GM06990 (cell line): ENCODE results near the gene ZNF536.

Experiments used
- DNase-seq: peaks from one replicate; pipeline ENCODE4 v3.0.0-alpha.2; 2011; ENCODE audit not compliant: insufficient read length; ENCODE audit errors: extremely low read depth
- H3K27me3 ChIP-seq: replicated peaks from 2 replicates; pipeline ENCODE4 v1.6.0; 2011; ENCODE audit warnings: low read length; ENCODE audit not compliant: control insufficient read depth, insufficient read depth
- H3K36me3 ChIP-seq: 2 replicates; pipeline ENCODE4 v1.5.1; 2011; ENCODE audit warnings: low read length; ENCODE audit not compliant: control insufficient read depth, insufficient read depth
- H3K4me3 ChIP-seq: replicated peaks from 2 replicates; pipeline ENCODE4 v1.5.1; 2011; ENCODE audit warnings: low read depth, mild to moderate bottlenecking, control low read depth, low read length
- TF ChIP-seq, protein P1 (sequence below): IDR thresholded peaks from 2 replicates; pipeline ENCODE4 v1.5.1; 2011; ENCODE audit warnings: low read length, control low read depth, mild to moderate bottlenecking, inconsistent platforms; ENCODE audit not compliant: insufficient read depth, poor library complexity, severe bottlenecking

The ZNF536 gene

DNA sequence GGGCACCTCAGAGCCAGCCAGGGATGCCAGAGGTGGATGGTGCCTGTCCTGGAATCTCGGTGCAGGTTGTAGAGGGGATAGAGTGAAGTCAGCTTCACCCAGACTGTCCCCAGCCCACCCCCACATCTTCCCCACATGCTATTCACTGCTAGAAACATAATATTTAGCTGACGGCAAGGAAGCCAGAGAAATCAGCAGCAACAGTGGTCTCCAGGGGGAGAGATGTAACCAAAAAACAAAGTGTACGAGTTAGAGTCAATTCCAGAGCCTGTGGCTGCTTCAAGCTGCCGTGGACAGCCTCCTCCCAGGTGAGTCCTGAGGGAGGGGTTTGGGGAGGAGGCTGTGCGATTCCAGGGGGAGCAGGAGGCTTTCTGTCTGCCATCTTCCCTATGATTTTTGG is 97.6 kb downstream of the ZNF536 start:
- Histone ChIP-seq H3K4me3 (no peak overlapping the region), H3K36me3 (no peaks in the 10 kb centered on the region), H3K27me3 (no peaks in the 10 kb centered on the region)
- DNase-seq = no peak
- TF ChIP-seq, protein P1, sequence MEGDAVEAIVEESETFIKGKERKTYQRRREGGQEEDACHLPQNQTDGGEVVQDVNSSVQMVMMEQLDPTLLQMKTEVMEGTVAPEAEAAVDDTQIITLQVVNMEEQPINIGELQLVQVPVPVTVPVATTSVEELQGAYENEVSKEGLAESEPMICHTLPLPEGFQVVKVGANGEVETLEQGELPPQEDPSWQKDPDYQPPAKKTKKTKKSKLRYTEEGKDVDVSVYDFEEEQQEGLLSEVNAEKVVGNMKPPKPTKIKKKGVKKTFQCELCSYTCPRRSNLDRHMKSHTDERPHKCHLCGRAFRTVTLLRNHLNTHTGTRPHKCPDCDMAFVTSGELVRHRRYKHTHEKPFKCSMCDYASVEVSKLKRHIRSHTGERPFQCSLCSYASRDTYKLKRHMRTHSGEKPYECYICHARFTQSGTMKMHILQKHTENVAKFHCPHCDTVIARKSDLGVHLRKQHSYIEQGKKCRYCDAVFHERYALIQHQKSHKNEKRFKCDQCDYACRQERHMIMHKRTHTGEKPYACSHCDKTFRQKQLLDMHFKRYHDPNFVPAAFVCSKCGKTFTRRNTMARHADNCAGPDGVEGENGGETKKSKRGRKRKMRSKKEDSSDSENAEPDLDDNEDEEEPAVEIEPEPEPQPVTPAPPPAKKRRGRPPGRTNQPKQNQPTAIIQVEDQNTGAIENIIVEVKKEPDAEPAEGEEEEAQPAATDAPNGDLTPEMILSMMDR = no peak

DNA sequence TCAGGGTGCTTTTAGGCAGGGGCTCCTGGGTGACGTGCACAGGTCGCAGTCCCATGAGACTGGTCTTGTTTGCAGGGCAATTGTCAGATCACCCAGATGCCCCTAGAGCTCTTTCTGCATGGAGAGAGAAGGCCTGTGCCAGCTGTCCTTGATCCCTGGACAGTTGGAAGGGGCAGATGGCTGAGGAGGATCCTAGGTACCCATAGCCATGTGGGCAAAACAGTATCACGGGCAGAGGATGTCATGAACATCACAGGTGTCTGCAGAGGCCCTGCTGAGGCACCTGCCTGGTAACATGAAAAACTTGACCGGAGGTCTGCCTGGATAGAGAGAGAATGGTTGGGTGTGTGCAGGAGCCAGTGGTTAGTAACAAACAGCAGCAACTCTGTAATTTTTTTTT is 99.3 kb downstream of the ZNF536 start:
- TF ChIP-seq, protein P1 = no peak
- Histone ChIP-seq H3K27me3 (no peaks in the 10 kb centered on the region), H3K36me3 (no peaks in the 10 kb centered on the region), H3K4me3 (no peak overlapping the region)
- DNase-seq = no peak

DNA sequence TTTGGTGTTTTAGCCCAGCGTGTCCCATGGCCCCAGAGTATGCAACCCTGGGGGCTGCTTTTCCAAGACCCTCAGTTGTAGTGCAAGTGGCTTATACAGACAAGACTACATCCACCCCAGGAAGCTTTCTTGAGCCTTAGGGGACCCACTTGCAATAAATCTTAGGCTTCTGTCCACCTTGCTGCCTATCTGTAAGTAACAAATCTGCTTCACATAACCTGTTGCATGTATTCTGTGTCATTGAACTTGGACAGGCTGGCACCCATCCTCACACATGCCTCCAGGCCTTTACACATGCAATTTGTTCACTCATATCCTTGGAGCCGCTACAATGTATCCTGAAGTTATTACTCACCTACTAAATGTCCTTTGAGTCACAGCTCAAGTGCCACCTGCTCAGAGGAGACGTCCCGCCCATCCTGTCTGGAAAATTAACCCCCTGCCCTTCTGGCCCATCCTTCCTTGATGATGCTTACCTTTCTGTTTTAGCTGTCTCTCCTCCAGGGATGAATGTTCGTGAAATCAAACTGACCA is 101.2 kb downstream of the ZNF536 start:
- DNase-seq = no peak
- Histone ChIP-seq H3K4me3 (no peak overlapping the region), H3K27me3 (no peaks in the 10 kb centered on the region), H3K36me3 (no peaks in the 10 kb centered on the region)
- TF ChIP-seq, protein P1 = no peak

DNA sequence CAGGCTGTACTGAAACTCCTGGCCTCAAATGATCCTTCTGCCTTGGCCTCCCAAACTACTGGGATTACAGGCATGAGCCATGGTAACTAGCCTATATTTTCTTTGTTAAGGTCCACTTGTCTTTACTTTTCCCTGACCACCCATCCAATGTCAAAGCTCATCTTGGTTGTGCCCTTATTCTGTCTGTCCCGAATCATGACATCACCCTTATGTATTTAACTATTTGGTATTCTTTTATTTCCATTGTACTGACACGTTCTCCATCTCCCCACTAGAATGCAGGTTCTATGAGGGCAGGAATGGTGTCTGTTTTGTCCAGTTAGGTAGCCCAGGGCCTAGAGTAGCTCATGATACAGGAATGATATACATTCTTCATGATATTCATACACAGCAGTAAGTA is 104.8 kb downstream of the ZNF536 start:
- Histone ChIP-seq H3K36me3 (no peaks in the 10 kb centered on the region), H3K27me3 (no peaks in the 10 kb centered on the region), H3K4me3 (no peak overlapping the region)
- no peak for DNase-seq
- TF ChIP-seq, protein P1 = no peak

DNA sequence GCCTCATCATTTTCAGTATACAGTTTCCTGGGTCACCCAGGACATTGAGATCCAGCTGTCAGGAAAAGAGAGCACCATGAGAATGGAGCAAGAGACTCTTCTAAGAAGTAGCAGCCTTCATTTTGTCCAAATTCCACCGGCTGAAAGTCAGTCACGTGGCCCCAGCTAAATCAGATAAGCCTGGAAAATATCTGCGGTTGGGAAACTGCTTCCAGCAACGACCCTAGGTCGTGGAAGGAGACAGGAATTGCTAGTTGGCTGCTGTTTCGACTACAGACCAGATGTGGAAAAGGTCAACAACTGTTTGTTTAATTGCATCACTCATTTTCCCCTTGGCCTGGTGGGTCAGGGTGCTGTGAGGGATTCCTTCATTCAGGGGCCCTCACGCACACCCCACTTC is 107.0 kb downstream of the ZNF536 start:
- no peak for DNase-seq
- no peaks in the 10 kb centered on the region for H3K36me3 ChIP-seq
- TF ChIP-seq, protein P1 = no peak
- no peak overlapping the region for H3K4me3 ChIP-seq
- no peaks in the 10 kb centered on the region for H3K27me3 ChIP-seq

DNA sequence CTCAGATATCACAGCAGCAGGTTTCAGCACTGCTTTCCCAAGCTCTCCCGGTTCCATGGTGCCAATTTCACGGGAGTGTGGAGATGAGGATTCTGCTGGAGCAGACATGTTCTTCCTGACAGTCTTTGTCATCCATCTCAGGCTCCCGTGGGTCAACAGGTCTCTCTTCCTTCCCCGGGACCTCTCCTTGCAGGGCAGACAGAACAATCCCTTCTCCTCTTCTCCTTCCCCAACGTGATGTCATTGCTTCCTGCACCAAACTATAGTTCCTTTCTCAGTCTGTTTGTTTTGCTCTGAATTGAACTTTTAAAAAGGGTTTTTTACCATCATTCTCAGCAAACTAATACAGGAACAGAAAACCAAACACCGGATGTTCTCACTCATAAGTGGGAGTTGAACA is 107.9 kb downstream of the ZNF536 start:
- Histone ChIP-seq H3K27me3 (no peaks in the 10 kb centered on the region), H3K4me3 (no peak overlapping the region), H3K36me3 (no peaks in the 10 kb centered on the region)
- TF ChIP-seq, protein P1 = no peak
- DNase-seq = no peak
